GM10847 (cell line): ENCODE measurements around the gene MTMR10.

Experiments used
- POLR2A ChIP-seq: IDR thresholded peaks from 2 replicates; pipeline ENCODE4 v1.6.1; 2011; ENCODE audit not compliant: insufficient read length; ENCODE audit errors: extremely low read depth

Gene MTMR10

DNA sequence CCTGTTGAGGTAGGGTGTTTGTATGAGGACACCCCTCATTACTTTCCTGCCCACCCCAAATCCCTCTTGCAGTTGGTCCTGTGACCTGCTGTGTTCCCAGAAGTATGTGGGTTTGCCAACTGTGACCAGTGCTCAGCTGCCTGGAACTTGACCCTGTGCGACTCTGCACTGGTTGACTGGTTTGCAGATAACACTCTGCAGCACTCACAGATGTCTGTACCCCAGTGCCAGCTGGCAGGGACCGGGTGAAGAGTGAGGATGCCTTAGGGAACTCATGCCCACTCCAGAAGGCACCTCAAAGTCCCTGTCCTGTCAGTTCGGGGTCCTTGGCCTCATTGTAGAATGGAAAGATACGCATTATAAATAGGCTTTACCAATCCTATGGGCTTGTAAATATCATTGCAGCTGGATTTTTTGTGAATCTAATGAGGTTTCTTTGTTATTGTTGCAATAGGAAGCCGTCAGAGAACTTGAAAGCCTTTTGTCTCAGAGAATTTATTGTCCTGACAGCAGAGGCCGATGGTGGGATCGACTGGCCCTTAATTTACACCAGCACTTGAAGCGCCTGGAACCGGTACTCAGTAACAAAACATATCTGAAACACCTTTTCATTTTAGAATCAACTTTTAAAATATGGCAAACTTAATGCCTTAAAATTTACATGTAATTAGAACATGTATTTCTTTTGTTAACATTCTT is 69.5 kb downstream of the MTMR10 start:
- TF ChIP-seq POLR2A: no peak

GRCh38 chr15:30921106-30921505 is 70.3 kb downstream of the MTMR10 start:
- TF ChIP-seq POLR2A: no peak

DNA sequence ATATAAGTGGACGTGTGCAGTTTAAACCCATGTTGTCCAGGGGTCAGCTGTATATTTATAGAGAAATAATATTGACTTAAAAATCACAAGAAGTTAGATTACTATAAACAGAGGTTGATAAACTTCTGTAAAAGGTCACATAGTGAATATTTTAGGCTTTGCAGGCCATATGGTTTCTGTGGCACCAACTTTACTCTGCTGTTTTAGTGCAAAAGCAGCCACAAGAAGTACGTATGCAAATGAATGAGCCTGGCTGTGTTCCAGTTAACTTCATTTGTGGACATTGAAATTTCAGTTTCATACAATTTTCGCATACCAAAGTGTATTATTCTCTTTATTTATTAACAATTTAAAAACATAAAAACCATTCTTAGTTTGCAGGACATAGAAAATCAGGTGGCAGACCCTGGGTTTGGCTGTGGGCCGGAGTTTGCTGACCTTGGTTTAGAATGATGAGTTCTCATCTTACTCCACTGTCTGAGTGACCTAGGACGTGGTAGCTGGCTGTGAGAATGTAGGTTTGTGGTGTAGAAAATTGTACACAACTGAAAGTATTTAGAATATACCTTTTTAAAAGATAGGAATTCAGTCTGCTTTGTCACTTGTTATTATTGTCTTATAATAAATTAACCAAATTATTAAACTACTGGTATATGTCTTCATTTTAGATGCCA is 71.4 kb downstream of the MTMR10 start:
- TF ChIP-seq POLR2A: no peak

DNA sequence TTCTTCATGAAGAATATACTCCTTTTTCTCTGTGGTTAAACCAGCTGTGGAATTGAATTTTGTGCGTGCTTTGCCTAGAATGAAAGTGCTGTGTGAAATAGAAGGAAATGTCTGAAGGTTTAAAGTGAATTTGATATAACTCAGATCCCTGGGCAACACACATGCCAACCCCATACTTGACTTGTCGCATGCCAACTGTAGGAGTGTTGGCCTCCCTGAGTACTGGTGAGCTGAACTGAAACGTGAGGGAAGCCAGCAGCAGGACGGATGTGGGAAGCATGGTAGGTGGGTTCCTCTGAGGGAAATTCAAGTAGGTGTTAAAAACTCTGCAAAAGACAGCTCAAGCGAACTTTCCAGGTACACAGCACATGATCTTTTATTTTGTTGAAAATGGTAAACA is 73.1 kb downstream of the MTMR10 start:
- TF ChIP-seq POLR2A: no peak

GRCh38 chr15:30917675-30918074 is 73.8 kb downstream of the MTMR10 start:
- no peak for TF ChIP-seq POLR2A

DNA sequence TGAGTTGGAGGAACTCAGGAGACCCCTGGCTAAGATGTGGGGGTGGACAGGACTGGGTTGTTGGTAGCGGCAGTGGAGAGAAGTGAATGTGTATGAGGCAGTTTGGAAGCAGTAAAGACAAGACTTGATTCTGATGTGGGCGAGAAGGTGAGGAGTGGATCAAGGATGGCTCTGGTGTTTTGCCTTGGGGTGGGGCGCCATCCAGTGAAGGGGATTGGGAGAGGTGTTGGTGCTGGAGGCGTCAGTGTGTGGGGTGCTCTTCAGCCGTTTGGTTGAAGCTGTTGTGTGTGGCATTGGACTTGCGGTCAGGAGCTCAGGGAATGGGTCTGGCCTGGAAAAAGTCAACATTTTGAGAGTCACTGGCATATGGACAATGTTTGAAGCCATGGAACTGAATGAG is 74.4 kb downstream of the MTMR10 start:
- no peak for TF ChIP-seq POLR2A

DNA sequence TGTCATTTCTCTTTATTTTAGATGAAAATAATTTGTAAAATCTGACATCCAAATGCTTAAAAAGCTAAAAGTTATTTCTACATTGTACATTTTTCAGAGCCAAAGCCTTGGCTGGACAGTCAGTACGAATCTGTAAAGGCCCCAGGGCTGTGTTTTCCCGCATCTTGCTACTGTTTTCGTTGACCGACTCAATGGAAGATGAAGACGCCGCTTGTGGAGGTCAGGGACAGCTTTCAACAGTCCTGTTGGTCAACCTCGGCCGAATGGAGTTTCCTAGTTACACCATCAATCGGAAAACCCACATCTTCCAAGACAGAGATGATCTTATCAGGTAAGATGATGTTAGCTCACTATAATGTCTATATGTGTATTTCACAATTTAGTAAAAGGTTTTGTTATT is 77.7 kb downstream of the MTMR10 start:
- TF ChIP-seq POLR2A: no peak

- TF ChIP-seq POLR2A: no peak
Measured at GRCh38 chr15:30906366-30906765, 85.1 kb downstream of the MTMR10 start.

DNA sequence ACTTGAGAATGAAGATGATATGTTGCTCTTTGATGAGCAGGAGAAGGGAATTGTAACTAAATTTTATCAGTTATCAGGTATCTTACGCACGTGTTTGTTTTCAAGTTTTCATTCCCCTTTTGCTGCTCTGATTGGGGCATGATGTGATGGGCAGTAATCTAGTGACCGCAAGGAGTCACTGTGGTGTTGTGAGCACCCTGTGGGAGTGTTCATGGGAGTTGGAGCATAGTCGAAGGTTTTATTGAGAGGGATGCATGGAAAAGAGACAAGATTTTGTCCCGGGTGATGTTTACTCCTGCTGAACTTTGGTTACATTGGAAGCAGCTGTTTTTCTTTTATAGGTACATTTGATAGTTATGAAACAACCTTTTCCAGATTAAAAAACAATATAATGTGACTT is 85.6 kb downstream of the MTMR10 start:
- no peak for TF ChIP-seq POLR2A

- TF ChIP-seq POLR2A: no peak
Measured at GRCh38 chr15:30904812-30905211, 86.6 kb downstream of the MTMR10 start.

GRCh38 chr15:30903497-30904187 is 87.8 kb downstream of the MTMR10 start, which contains the start of gene FAN1:
TSS of gene FAN1 (plus strand) at chr15:30903915. CDS start at chr15:30904664, 749 bp downstream.
- peak; percentile 45 for TF ChIP-seq POLR2A

DNA sequence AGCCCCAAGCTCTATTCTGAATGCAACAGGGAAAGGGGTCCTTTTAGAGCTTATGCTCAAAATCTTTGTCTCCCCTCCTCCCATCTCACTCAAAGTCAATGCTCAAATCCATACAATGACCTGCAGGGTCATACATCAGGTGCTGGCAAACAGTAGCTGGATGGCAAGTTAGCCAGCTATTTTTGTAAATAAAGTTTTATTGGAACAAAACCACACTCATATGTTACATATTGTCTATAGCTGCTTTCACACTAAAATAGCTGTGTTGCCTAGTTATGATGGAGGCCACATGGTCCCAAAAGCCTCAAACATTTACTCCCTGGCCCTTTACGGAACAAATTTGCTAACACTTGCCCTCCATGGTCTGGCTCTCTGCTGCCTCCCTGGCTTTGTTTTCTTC is 89.5 kb downstream of the MTMR10 start:
- TF ChIP-seq POLR2A: no peak

- no peak for TF ChIP-seq POLR2A
Measured at GRCh38 chr15:30896211-30896606, 95.2 kb downstream of the MTMR10 start.

- TF ChIP-seq POLR2A: no peak
Measured at GRCh38 chr15:30895461-30896210, 95.8 kb downstream of the MTMR10 start.

DNA sequence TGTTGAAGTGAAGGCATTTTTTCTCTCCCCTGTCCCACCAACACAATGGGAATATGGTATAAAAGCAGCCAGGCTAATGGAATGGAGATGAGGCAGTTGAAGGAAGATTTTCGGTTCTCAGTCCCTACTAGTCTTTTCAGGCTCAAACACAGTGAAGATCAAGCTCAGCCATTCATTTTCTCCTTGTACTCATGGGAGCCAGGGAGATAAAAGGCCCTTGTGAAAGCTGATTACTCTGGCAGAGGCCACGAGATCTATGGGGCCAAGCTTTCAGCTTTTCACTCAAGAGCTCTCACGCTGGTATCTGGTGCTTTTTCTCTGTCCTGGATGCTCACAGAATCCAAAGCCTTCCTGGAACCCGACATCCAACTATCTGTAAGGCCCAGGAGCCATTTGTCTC is 102.2 kb downstream of the MTMR10 start:
- TF ChIP-seq POLR2A: no peak
